Stimulated activated CD8-positive, alpha-beta memory T cell treated with anti-CD3 and anti-CD28 coated beads, Interleukin-15, amount 100 ng/mL, for 48 hours (primary cell): ENCODE results near the gene LMNTD1.
"Not testable (repeated sequence)": the region's sequence is repeated elsewhere in the genome, so short reads cannot be mapped to it uniquely, and the experiment has no call there.

Experiments
- DNase-seq, 2 donors: peaks; one replicate each; pipeline ENCODE4 v3.0.0-alpha.2; 2020; ENCODE audit warnings: low read depth in 2 of 2

The LMNTD1 gene

DNA sequence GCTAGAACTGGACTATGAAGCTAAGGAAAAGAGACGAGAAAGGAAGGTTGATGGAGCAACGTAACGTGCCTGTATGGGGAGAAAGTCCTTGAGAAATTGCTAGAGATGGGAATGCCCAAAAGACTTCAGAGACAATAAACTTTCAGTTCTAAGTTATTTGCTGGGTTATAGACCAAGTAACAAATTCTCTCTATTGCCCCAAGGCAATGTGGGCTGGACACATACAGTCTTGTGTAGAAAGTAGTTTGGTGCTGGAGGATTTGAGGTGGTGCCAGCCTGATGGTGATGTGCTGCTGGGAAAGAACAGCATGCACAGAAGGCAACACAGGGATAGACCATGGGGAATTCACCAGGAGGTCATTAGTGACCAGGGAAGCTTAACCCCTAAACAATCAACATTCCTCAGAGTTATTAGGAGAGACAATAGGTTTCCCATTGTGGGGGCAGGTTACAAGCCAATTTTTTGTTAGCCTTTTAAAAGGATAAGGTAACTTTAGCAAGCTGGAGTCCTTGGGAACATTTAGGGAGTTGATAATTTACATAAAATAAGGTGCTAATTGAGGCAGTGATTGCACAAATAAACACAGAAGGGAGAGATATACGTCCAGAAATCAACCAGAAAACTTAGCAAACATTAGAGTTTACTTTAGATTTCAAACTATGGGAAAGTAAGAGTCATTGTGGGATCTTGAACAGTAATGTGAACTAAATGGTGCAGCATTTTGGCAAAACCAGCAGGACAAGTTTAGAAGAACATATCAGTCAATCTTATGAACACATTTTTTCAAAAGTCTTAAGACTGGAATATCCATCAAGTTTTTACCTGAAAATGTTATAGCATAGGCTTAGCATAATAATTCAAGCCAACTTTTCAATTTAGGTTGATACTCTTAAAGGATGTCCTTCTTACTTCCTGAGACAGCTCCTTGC is 61.4 kb downstream of the LMNTD1 start:
- DNase-seq, result no peak

DNA sequence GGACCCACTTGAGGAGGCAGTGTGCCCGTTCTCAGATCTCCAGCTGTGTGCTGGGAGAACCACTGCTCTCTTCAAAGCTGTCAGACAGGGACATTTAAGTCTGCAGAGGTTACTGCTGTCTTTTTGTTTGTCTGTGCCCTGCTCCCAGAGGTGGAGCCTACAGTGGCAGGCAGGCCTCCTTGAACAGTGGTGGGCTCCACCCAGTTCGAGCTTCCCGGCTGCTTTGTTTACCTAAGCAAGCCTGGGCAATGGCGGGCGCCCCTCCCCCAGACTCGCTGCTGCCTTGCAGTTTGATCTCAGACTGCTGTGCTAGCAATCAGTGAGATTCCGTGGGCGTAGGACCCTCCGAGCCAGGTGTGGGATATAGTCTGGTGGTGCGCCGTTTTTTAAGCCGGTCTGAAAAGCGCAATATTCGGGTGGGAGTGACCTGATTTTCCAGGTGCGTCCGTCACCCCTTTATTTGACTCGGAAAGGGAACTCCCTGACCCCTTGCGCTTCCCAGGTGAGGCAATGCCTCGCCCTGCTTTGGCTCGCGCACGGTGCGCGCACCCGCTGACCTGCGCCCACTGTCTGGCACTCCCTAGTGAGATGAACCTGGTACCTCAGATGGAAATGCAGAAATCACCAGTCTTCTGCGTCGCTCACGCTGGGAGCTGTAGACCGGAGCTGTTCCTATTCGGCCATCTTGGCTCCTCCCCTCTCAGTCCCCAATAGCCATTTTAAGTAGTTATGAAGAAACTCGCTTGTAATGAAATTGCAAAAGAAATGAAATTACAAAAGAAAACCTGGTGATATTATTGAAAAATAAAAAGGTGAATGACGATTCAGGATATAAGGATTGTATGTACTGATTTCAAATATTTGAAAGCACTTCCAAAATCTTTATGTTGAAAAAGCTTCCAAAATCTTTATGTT is 63.9 kb downstream of the LMNTD1 start:
- DNase-seq, result not testable (repeated sequence)

DNA sequence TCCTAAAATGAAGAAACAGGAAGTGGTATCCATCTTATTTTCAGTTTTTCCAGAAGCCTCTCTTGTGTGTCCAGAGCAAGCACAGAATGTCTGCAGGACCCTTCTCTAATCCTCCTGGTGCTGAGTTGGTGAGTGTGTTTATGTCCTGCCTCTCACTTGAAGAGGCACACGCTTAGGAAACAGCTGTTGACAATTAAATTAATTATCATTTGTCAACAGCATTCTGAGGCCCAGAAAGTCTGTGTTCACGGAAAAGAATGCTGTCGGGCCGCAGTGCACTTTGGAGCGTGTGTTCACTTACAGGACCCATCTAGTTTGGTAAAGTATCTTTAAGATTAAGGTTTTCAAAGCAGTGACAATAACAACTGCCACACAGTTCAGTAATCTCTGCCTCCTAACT is 70.5 kb downstream of the LMNTD1 start:
- DNase-seq, result no peak

DNA sequence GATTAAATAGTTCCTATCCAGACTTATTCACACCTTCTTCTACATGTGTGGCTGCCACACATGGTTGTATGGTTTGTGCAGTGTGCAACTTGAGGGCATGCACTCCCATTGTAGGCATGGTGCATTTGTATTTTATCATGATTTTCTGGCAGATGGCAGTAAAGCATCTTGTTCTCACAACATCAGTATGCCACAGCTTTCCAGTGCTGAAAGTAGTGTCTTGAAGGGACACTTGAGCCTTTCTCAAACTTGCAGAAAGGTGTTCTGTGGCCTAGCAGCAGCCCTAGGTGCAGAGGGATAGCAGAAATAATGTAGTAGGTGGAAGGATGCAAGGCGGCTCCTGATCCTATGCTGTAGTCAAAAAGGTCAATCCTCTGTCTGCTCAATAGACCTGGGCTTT is 72.9 kb downstream of the LMNTD1 start:
- no peak for DNase-seq

DNA sequence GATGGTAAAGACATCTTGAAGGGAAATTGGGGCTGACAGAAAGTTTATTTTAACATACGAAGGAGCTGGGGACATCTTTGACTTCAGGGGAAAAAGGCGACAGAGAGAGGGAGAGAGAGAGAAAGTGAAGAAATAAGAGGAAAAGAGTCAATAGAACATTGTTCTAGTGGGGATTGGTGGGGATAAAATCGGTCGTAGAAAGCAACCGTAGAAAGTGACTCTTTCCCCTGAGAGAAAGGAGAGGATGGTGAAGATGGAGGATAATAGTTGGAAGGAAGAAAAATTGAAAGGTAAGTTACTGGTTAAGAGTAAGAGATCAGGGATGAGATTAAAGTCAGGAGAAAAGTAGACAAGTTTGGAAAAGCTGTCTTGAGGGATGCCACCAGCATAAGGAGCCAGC is 75.9 kb downstream of the LMNTD1 start:
- DNase-seq, result no peak

DNA sequence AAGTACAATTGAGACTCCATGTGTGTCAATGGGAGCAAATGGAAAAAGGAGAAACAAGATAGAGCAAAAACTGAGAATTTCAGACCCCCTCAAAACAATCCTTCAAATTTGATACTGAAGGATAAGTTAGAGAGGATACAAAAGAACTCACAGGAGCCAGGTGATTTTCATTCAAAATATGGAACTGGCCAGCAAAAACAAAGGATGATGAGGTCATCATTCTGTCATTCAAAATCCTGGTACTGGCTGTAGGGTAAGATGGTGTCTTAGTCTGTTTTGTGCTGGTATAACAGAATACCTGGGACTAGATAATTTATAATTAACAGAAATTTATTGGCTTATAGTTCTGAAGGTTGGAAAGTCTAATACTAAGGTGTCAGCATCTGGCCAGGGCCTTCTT is 80.6 kb downstream of the LMNTD1 start:
- no peak for DNase-seq

- DNase-seq, result no peak
These were observed 83.2 kb downstream of the LMNTD1 start for GRCh38 chr12:25469861-25470260.

GRCh38 chr12:25469368-25469767 is 83.7 kb downstream of the LMNTD1 start:
- no peak for DNase-seq

- DNase-seq, result no peak
These were observed 89.6 kb downstream of the LMNTD1 start for GRCh38 chr12:25463521-25463920.

DNA sequence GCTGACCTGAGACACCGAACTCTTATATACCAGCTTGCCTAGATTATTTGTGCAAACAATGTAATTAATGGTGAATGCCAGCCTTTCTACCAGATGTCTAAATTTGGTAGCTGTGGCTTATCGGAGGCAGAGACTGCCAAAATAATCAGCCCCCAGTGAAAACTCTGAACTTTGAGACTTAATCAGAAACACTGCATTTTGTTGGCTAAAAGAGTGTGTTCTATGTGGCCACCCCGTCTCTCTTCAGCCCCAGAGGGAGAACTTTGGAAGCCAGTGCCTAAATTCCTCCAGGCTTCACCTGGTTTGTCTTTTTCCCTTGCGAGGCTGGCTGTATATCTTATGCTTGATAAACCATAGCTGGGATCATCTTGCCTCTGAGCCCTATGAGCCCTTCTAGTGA is 90.1 kb downstream of the LMNTD1 start:
- DNase-seq, result no peak

DNA sequence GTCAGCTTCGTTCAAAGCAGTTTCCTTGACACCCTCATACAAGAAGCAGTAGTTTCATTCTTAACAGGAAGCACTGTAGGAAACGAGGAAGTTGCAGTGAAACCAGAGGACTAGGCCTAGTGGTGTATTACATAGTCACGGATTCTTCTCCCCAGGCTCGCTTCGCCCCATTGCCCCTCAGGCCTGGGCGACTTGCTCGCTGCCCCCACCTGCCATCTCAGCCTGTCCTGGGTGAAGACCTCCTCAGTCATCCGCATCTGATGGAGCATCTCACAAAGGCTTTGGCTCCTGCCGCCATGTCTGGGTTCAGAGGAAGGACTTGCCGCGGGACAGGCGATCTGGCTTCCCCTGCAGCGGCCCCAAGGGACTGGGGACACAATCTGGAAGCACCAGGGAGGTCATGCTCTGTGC is 93.5 kb downstream of the LMNTD1 start:
- no peak for DNase-seq

DNA sequence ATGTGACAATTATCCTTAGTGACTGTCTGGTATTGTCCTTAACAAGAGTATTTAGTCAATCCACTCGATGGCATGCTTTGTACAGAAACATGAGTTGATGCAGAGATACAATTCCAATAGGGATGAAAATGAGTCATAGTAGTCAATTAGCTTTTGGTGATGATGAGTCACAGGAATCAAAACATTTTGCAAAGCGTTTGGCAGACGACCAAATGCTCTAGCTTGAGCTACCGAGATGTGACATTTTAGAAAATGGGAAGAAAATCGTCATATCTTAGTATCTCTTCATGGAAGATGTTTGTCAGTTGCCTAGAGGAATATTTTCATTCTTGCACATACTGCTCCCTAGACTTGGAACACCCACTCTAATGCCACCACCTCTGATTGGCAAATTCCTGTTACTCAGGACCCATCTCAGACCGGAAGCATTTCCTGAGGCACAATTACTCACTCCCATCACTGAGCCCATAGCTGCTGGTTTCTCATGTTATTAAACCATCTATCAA is 95.0 kb downstream of the LMNTD1 start:
- no peak for DNase-seq

- DNase-seq, result no peak
These were observed 96.6 kb downstream of the LMNTD1 start for GRCh38 chr12:25456474-25456873.

DNA sequence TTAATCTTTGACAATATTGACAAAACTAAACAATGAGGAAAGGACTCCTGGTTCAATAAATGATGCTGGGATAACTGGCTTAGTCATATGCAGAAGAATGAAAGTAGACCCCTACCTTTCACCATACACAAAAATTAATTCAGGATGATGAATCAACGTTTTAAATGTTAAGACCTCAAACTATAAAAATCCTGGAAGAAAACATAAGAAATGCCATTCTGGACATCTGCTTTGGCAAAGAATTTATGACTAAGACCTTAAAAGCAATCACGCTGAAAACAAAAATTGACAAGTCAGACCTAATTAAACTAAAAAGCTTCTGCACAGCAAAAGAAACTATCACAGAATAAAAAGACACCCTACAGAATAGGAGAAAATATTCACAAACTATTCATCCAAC is 97.4 kb downstream of the LMNTD1 start:
- no peak for DNase-seq

- DNase-seq, result no peak
These were observed 104.1 kb downstream of the LMNTD1 start for GRCh38 chr12:25449007-25449406.

DNA sequence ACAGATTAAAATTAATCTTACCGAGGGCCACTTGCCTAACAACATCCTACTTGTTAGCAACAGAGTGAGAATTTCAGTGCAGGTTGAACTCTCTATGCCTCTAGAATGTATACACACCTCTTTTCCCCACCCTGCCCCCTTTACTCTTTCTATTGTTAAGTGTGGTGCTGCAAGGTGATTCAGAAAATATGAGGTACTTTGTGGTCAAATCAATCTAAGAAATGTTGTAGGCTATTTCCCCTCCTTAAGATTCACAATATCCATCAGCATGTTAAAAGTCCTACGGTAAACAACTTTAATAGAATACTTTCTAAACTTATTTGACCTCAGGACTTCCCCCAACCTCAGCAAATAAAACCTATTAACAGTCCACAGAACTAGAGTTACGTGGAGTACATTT is 106.0 kb downstream of the LMNTD1 start:
- DNase-seq, result no peak

GRCh38 chr12:25438638-25439037 is 114.4 kb downstream of the LMNTD1 start:
- DNase-seq, result no peak

- DNase-seq, result no peak
These were observed 116.7 kb downstream of the LMNTD1 start for GRCh38 chr12:25436206-25437030.

GRCh38 chr12:25435431-25435830 is 117.7 kb downstream of the LMNTD1 start:
- no peak for DNase-seq

DNA sequence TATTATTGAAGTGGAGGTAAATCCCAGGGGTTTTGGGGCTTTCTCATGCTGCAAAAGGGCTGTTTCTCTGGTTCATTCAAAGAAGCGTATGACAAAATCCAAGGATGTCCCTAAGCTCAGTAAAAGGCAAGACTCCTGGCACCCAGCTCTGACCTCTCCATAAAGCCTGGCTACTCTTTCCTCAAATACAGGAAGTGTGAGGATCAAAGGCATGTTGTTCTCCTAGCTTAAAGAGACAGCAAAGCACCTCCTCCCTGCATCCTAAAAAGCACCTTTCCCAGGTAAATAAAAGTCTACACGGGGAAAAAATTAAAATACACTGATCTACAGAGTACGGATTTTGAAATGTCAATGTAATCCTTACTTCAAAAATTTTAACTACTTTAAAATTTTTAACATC is 118.6 kb downstream of the LMNTD1 start:
- no peak for DNase-seq

GRCh38 chr12:25433581-25434325 is 119.3 kb downstream of the LMNTD1 start:
- DNase-seq, result no peak
